ENCODE results near the gene EP400.
"Not testable (repeated sequence)": the region's sequence is repeated elsewhere in the genome, so short reads cannot be mapped to it uniquely, and the experiment has no call there.

Gene EP400

GRCh38 chr12:132043770-132044467 lies 94.2 kb downstream of the EP400 start:
- Histone ChIP-seq H3K36me3 (peaks cover 46% of the 10 kb centered on the region), H3K4me3 (ENCODE audit: low read depth, low read length) (no peak overlapping the region), H3K27ac (no peak overlapping the region), H3K27me3 (ENCODE audit: insufficient read depth, low read depth, severe bottlenecking) (no peaks in the 10 kb centered on the region), H3K9me3 (ENCODE audit: severe bottlenecking) (no peaks in the 10 kb centered on the region)
- no peak for DNase-seq
- TF ChIP-seq CTCF (IDR thresholded peaks at IDR 0.05; ENCODE audit: low read depth, low read length) = no peak

- TF ChIP-seq CTCF (IDR thresholded peaks at IDR 0.05; ENCODE audit: low read depth, low read length) = no peak
- Histone ChIP-seq H3K9me3 (ENCODE audit: severe bottlenecking) (no peaks in the 10 kb centered on the region), H3K27me3 (ENCODE audit: insufficient read depth, low read depth, severe bottlenecking) (no peaks in the 10 kb centered on the region), H3K27ac (no peak overlapping the region), H3K4me3 (ENCODE audit: low read depth, low read length) (no peak overlapping the region), H3K36me3 (peaks cover 49% of the 10 kb centered on the region)
- DNase-seq = no peak
Measured at GRCh38 chr12:132044661-132045412, 95.1 kb downstream of the EP400 start.

GRCh38 chr12:132045751-132046150 lies 96.0 kb downstream of the EP400 start:
- TF ChIP-seq CTCF (IDR thresholded peaks at IDR 0.05; ENCODE audit: low read depth, low read length) = no peak
- no peaks in the 10 kb centered on the region for H3K27me3 ChIP-seq (ENCODE audit: insufficient read depth, low read depth, severe bottlenecking)
- DNase-seq = no peak
- H3K9me3 ChIP-seq (ENCODE audit: severe bottlenecking) = no peaks in the 10 kb centered on the region
- H3K27ac ChIP-seq = no peak overlapping the region
- no peak overlapping the region for H3K4me3 ChIP-seq (ENCODE audit: low read depth, low read length)
- peaks cover 55% of the 10 kb centered on the region for H3K36me3 ChIP-seq

- H3K9me3 ChIP-seq (ENCODE audit: severe bottlenecking) = peaks cover 3% of the 10 kb centered on the region
- no peaks in the 10 kb centered on the region for H3K27me3 ChIP-seq (ENCODE audit: insufficient read depth, low read depth, severe bottlenecking)
- no peak for TF ChIP-seq CTCF (IDR thresholded peaks at IDR 0.05; ENCODE audit: low read depth, low read length)
- H3K27ac ChIP-seq = no peak overlapping the region
- no peak for DNase-seq
- H3K4me3 ChIP-seq (ENCODE audit: low read depth, low read length) = no peak overlapping the region
- peaks cover 63% of the 10 kb centered on the region for H3K36me3 ChIP-seq
Measured at GRCh38 chr12:132046561-132046960, 96.8 kb downstream of the EP400 start.

- H3K36me3 ChIP-seq = peaks cover 71% of the 10 kb centered on the region
- not testable (repeated sequence) for H3K27ac ChIP-seq
Measured at GRCh38 chr12:132047630-132048029, 97.9 kb downstream of the EP400 start.

GRCh38 chr12:132049442-132049841 lies 99.7 kb downstream of the EP400 start:
- DNase-seq = no peak
- Histone ChIP-seq H3K9me3 (ENCODE audit: severe bottlenecking) (peaks cover 3% of the 10 kb centered on the region), H3K27me3 (ENCODE audit: insufficient read depth, low read depth, severe bottlenecking) (no peaks in the 10 kb centered on the region), H3K36me3 (peaks cover 76% of the 10 kb centered on the region), H3K27ac (peak overlapping the region; percentile 19), H3K4me3 (ENCODE audit: low read depth, low read length) (no peak overlapping the region)
- no peak for TF ChIP-seq CTCF (IDR thresholded peaks at IDR 0.05; ENCODE audit: low read depth, low read length)

More at GRCh38 chr12:132047630-132048029, 97.9 kb downstream of the EP400 start:
- not testable (repeated sequence) for H3K27me3 ChIP-seq (ENCODE audit: insufficient read depth, low read depth, severe bottlenecking); H3K4me3 ChIP-seq (ENCODE audit: low read depth, low read length); DNase-seq; H3K9me3 ChIP-seq (ENCODE audit: severe bottlenecking)
